ENCODE data around the gene OTOP2. TPM values are rescaled to one million over a fixed set of nuclear protein-coding genes. Genes with fewer than 3 reads are reported as not detected.

The OTOP2 gene
- total RNA-seq, 6 donors from 2014 or later = not detected

GRCh38 chr17:74939534-74939933, 15.5 kb downstream of the OTOP2 start:
- DNase-seq (no peak), ATAC-seq (ENCODE audit: low FRiP score in 2 of 2) (no peak)
- TF ChIP-seq POLR2A (IDR thresholded peaks at IDR 0.05) = no peak
- no peak for TF ChIP-seq POLR2AphosphoS5 (IDR thresholded peaks at IDR 0.05)
- no peak for TF ChIP-seq CTCF (IDR thresholded peaks at IDR 0.05)
- Histone ChIP-seq H3K4me3 (no peak overlapping the region), H3K27ac (no peak overlapping the region), H3K27me3 (peaks cover 3 to 24% (median 7%) of the 10 kb centered on the region in 4 donors), H3K4me1 (peaks cover 0 to 12% (median 11%) of the 10 kb centered on the region in 4 donors), H3K36me3 (no peaks in the 10 kb centered on the region), H3K9me3 (no peaks in the 10 kb centered on the region)
- WGBS, 2 donors = 45 to 47% methylated on average over 8 of the region's 8 CpGs

GRCh38 chr17:74941128-74941725, 17.2 kb downstream of the OTOP2 start:
- TF ChIP-seq POLR2AphosphoS5 (IDR thresholded peaks at IDR 0.05) (no peak), CTCF (IDR thresholded peaks at IDR 0.05) (no peak), POLR2A (IDR thresholded peaks at IDR 0.05) (no peak), EP300 (IDR thresholded peaks at IDR 0.05) (no peak)
- 82% methylated on average over 19 of the region's 21 CpGs; no CpG with 5 or more reads in 1 of the 2 donors for WGBS, 2 donors
- H3K36me3 ChIP-seq = no peaks in the 10 kb centered on the region
- H3K27me3 ChIP-seq = peaks cover 0 to 12% (median 3%) of the 10 kb centered on the region in 4 donors
- no peak overlapping the region for H3K4me3 ChIP-seq
- no peaks in the 10 kb centered on the region for H3K9me3 ChIP-seq
- no peak for ATAC-seq (ENCODE audit: low FRiP score in 2 of 2)
- no peak overlapping the region for H3K27ac ChIP-seq
- peaks cover 0 to 2% (median 2%) of the 10 kb centered on the region in 4 donors for H3K4me1 ChIP-seq
- peak in 1 of 2 donors; percentile 65 for DNase-seq

- no peaks in the 10 kb centered on the region for H3K9me3 ChIP-seq
- TF ChIP-seq EP300 (IDR thresholded peaks at IDR 0.05) (no peak), POLR2AphosphoS5 (IDR thresholded peaks at IDR 0.05) (no peak), POLR2A (IDR thresholded peaks at IDR 0.05) (no peak), CTCF (IDR thresholded peaks at IDR 0.05) (no peak)
- H3K27ac ChIP-seq = no peak overlapping the region
- no peaks in the 10 kb centered on the region for H3K27me3 ChIP-seq
- DNase-seq = no peak
- 55 to 63% methylated on average over 13 of the region's 13 CpGs for WGBS, 2 donors
- H3K36me3 ChIP-seq = no peaks in the 10 kb centered on the region
- no peaks in the 10 kb centered on the region for H3K4me1 ChIP-seq
- ATAC-seq (ENCODE audit: low FRiP score in 2 of 2) = no peak
- H3K4me3 ChIP-seq = no peak overlapping the region
These were observed 19.9 kb downstream of the OTOP2 start for GRCh38 chr17:74943808-74944522.

GRCh38 chr17:74945543-74945942, 21.5 kb downstream of the OTOP2 start:
- no peaks in the 10 kb centered on the region for H3K9me3 ChIP-seq
- no peaks in the 10 kb centered on the region for H3K27me3 ChIP-seq
- no peak overlapping the region for H3K27ac ChIP-seq
- no peaks in the 10 kb centered on the region for H3K36me3 ChIP-seq
- TF ChIP-seq CTCF (IDR thresholded peaks at IDR 0.05) = no peak
- TF ChIP-seq EP300 (IDR thresholded peaks at IDR 0.05) = no peak
- no peak for TF ChIP-seq POLR2A (IDR thresholded peaks at IDR 0.05)
- TF ChIP-seq POLR2AphosphoS5 (IDR thresholded peaks at IDR 0.05) = no peak
- ATAC-seq (ENCODE audit: low FRiP score in 2 of 2) (no peak), DNase-seq (no peak)
- WGBS, 2 donors = 35 to 42% methylated on average over 6 of the region's 6 CpGs
- H3K4me1 ChIP-seq = no peaks in the 10 kb centered on the region
- H3K4me3 ChIP-seq = no peak overlapping the region
